Transverse colon (tissue), 4 donors: ENCODE results near the gene CFAP54.

Source experiments
- CTCF ChIP-seq, 5 experiments: fragments of 200-600 bp in 3 of 5; fragments of 450-650 bp in 2 of 5; sonication (generic) in 3 of 5; IDR thresholded peaks; 1 replicate in 2 of 5; 2 replicates in 3 of 5; pipeline ENCODE4 v1.5.1; 2016 to 2017; ENCODE audit warnings: antibody characterized with exemption in 5 of 5, inconsistent platforms in 3 of 5, mild to moderate bottlenecking in 2 of 5, moderate library complexity in 1 of 5
- EP300 ChIP-seq: sonication (generic); formaldehyde crosslinking; IDR thresholded peaks from one replicate; pipeline ENCODE4 v1.6.1; 2017; ENCODE audit warnings: antibody characterized with exemption, low read depth
- POLR2A ChIP-seq: fragments of 450-650 bp; IDR thresholded peaks from one replicate; pipeline ENCODE4 v1.6.1; 2016; ENCODE audit warnings: antibody characterized with exemption, mild to moderate bottlenecking, moderate library complexity
- POLR2AphosphoS5 ChIP-seq, 3 donors: sonication (generic); formaldehyde crosslinking; IDR thresholded peaks; one replicate each; pipeline ENCODE4 v1.6.1; 2016; ENCODE audit warnings: antibody characterized with exemption in 3 of 3

DNA sequence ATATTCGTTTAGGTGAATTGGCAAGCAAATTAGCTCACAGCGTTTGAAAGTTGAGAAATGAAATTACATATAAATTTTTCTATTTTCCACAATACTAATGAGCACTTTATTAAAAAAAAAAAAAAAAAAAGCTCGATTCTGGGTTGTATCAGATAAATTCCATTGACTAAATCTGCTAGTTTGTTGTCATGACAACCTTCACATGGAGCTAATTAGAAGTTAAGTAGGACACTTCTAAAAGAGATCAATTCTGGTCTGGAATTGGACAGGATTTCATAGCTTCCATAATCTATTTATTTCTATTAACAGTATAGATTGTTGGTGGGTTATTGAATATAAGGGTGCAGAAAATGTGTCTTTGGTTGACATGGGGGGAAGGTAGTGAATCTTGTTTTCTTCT is 332.2 kb downstream of the CFAP54 start:
- TF ChIP-seq CTCF (IDR thresholded peaks at IDR 0.05) (no peak), EP300 (no peak), POLR2A (no peak), POLR2AphosphoS5 (IDR thresholded peaks at IDR 0.05) (no peak)
